Measurements from ENCODE around the gene RTP2. TPM values are rescaled to one million over a fixed set of nuclear protein-coding genes. Genes with fewer than 3 reads are reported as not detected.

Gene RTP2
- total and polyA plus RNA-seq, 9 of the 15 experiments (the other 6 are each of a cell fraction or from before 2014, with no cell fraction given), result not detected

DNA sequence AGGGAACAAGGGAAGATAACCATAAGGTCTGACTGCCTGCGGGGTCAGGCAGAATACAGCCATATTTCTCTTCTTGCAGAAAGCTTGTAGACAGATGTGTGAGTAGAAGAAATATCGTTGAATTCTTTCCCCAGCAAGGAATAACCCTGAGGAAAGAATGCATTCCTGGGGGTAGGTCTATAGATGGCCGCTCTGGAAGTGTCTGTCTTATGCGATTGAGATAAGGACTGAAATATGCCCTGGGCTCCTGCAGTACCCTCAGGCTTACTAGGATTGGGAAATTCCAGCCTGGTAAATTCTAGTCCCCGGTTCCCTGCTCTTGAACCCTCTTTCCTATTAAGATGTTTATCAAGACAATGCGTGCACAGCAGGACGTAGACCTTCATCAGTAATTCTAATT lies 16.4 kb downstream of the RTP2 start:
- Histone ChIP-seq H3K27me3 (ENCODE audit: control insufficient read depth in 2 of 2, insufficient read depth in 2 of 2, low read length in 2 of 2) (no peaks in the 10 kb centered on the region), H3K27ac (ENCODE audit: extremely low read depth, low read depth, low read length) (no peak overlapping the region), H3K4me2 (ENCODE audit: insufficient read depth, low read length) (no peak overlapping the region), H3K9me3 (replicated peaks; ENCODE audit: control insufficient read depth, insufficient read depth, low read depth, low read length) (0 out of 2 replicates have a peak, but pooled peaks cover 2% of the 10 kb centered on the region), H4K20me1 (replicated peaks; ENCODE audit: control insufficient read depth, insufficient read depth, low read length) (no peaks in the 10 kb centered on the region), H3K9me1 (ENCODE audit: control insufficient read depth, insufficient read depth, low read length) (no peaks in the 10 kb centered on the region), H2AFZ (ENCODE audit: low read depth, low read length) (no peak overlapping the region), H3K79me2 (ENCODE audit: control insufficient read depth, insufficient read depth, low read length) (no peaks in the 10 kb centered on the region), H3K9ac (ENCODE audit: insufficient read depth in 1 of 2, low read depth in 2 of 2, low read length in 2 of 2) (no peak overlapping the region), H3K36me3 (ENCODE audit: control insufficient read depth, insufficient read depth, low read length) (no peaks in the 10 kb centered on the region), H3K4me3 (no peak overlapping the region), H3K4me1 (replicated peaks in 1 of 2; ENCODE audit: control insufficient read depth in 2 of 2, insufficient read depth in 2 of 2, low read length in 2 of 2) (no peaks in the 10 kb centered on the region)
- CTCF ChIA-PET (ENCODE audit: low intra/inter-chr PET ratio), result no interaction called here
- FAIRE-seq (no peak), ATAC-seq (no peak), DNase-seq (ENCODE audit: extremely low read depth in 1 of 4, low spot score in 3 of 4) (no peak)
- TF ChIP-seq ZNF699 (CRISPR knock-in tag; IDR thresholded peaks at IDR 0.05; ENCODE audit: insufficient replicate concordance), result no peak
- TF ChIP-seq SMAD1 (IDR thresholded peaks at IDR 0.05; ENCODE audit: low read depth, low read length, partially characterized antibody), result no peak
- POLR2A ChIA-PET, result no interaction called here
- BruUV-seq (replicated peaks), result no TSS peak
- WGBS (ENCODE audit: insufficient coverage, low coverage, missing lambda C conversion rate), result 4% methylated on average over 6 of the region's 7 CpGs
- intact Hi-C loops (cut with micrococcal nuclease), result no loop called here
- in situ Hi-C loops (cut with MboI), result no loop called here

DNA sequence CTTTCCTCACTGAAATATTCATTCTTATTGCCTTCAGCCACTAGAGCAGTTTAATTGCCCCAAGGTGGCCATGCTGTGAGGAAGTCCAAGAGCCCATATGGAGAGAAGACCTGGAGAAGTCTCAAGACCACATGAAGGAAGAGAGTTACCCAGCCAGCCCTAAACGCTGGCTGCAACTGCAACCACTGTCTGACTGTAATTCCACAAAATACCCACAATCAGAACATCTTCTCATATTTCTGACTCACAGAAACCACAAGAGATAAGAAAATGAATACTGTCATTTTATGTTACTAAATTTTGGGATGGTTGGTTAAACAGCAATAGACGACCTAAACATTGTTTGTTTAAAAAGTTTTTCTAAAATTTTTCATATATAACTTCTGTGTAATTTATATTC lies 17.5 kb downstream of the RTP2 start:
- Histone ChIP-seq H3K9me1 (ENCODE audit: control insufficient read depth, insufficient read depth, low read length) (no peaks in the 10 kb centered on the region), H3K9ac (ENCODE audit: insufficient read depth in 1 of 2, low read depth in 2 of 2, low read length in 2 of 2) (no peak overlapping the region), H3K27ac (ENCODE audit: extremely low read depth, low read depth, low read length) (no peak overlapping the region), H3K9me3 (replicated peaks; ENCODE audit: control insufficient read depth, insufficient read depth, low read depth, low read length) (0 out of 2 replicates have a peak, but pooled peaks cover 2% of the 10 kb centered on the region), H3K4me1 (replicated peaks in 1 of 2; ENCODE audit: control insufficient read depth in 2 of 2, insufficient read depth in 2 of 2, low read length in 2 of 2) (no peaks in the 10 kb centered on the region), H3K27me3 (ENCODE audit: control insufficient read depth in 2 of 2, insufficient read depth in 2 of 2, low read length in 2 of 2) (no peaks in the 10 kb centered on the region), H3K79me2 (ENCODE audit: control insufficient read depth, insufficient read depth, low read length) (no peaks in the 10 kb centered on the region), H2AFZ (ENCODE audit: low read depth, low read length) (no peak overlapping the region), H3K4me2 (ENCODE audit: insufficient read depth, low read length) (no peak overlapping the region), H3K36me3 (ENCODE audit: control insufficient read depth, insufficient read depth, low read length) (no peaks in the 10 kb centered on the region), H3K4me3 (no peak overlapping the region), H4K20me1 (replicated peaks; ENCODE audit: control insufficient read depth, insufficient read depth, low read length) (no peaks in the 10 kb centered on the region)
- FAIRE-seq (no peak), DNase-seq (ENCODE audit: extremely low read depth in 1 of 4, low spot score in 3 of 4) (no peak), ATAC-seq (no peak)
- CTCF ChIA-PET (ENCODE audit: low intra/inter-chr PET ratio), result no interaction called here
- TF ChIP-seq ZNF717 (CRISPR knock-in tag; IDR thresholded peaks at IDR 0.05) (no peak), FOSL1 (tag; conservative IDR thresholded peaks at IDR 0.05) (peak; percentile 62), HNRNPK (IDR thresholded peaks at IDR 0.05; ENCODE audit: low read depth, low read length, poor library complexity, severe bottlenecking) (no peak)
- in situ Hi-C loops (cut with MboI), result no loop called here
- POLR2A ChIA-PET, result no interaction called here
- 0% methylated on average over 2 of the region's 2 CpGs for WGBS (ENCODE audit: insufficient coverage, low coverage, missing lambda C conversion rate)
- no TSS peak for BruUV-seq (replicated peaks)
- intact Hi-C loops (cut with micrococcal nuclease), result no loop called here

Measured in K562 (cell line).